Endodermal cell (in vitro differentiated cells): ENCODE data around the gene S100G. TPM values are rescaled to one million over a fixed set of nuclear protein-coding genes. Genes with fewer than 3 reads are reported as not detected.
"Not testable (repeated sequence)": the region's sequence is repeated elsewhere in the genome, so short reads cannot be mapped to it uniquely, and the experiment has no call there.

Experiments used
- DNase-seq: peaks from one replicate; pipeline ENCODE4 v3.0.0-alpha.2; 2017
- H3K27ac ChIP-seq: 2 replicates; pipeline ENCODE4 v1.5.1; 2013; ENCODE audit warnings: mild to moderate bottlenecking, low read depth, low read length, moderate library complexity
- H3K27me3 ChIP-seq: 2 replicates; pipeline ENCODE4 v1.6.1; 2013; ENCODE audit warnings: mild to moderate bottlenecking, low read length, moderate library complexity; ENCODE audit not compliant: insufficient read depth, control insufficient read depth, poor library complexity, severe bottlenecking
- H3K36me3 ChIP-seq: 2 replicates; pipeline ENCODE4 v1.7.0; 2013; ENCODE audit warnings: mild to moderate bottlenecking, low read length, moderate library complexity; ENCODE audit not compliant: control insufficient read depth, insufficient read depth
- H3K4me1 ChIP-seq: one replicate; pipeline ENCODE4 v1.7.0; 2013; ENCODE audit warnings: low read length; ENCODE audit not compliant: control insufficient read depth, insufficient read depth
- H3K4me3 ChIP-seq: 2 replicates; pipeline ENCODE4 v1.5.1; 2013; ENCODE audit warnings: mild to moderate bottlenecking, low read length, moderate library complexity
- H3K9ac ChIP-seq: 2 replicates; pipeline ENCODE4 v1.6.1; 2013; ENCODE audit warnings: mild to moderate bottlenecking, low read length, moderate library complexity; ENCODE audit not compliant: poor library complexity, severe bottlenecking; ENCODE audit errors: extremely low read depth
- H3K9me3 ChIP-seq: 2 replicates; pipeline ENCODE4 v1.6.1; 2013; ENCODE audit warnings: mild to moderate bottlenecking, low read length, moderate library complexity; ENCODE audit not compliant: control insufficient read depth
- H3K27ac Mint-ChIP-seq: 2 replicates; pipeline ENCODE4 v1.8.0; 2020; ENCODE audit warnings: mixed read lengths
- H3K27me3 Mint-ChIP-seq: 2 replicates; pipeline ENCODE4 v1.8.0; 2021; ENCODE audit warnings: mild to moderate bottlenecking, mixed read lengths; ENCODE audit not compliant: insufficient read depth
- H3K36me3 Mint-ChIP-seq: 2 replicates; pipeline ENCODE4 v1.8.0; 2020; ENCODE audit warnings: low read depth, mixed read lengths
- H3K4me1 Mint-ChIP-seq: 2 replicates; pipeline ENCODE4 v1.8.0; 2020; ENCODE audit warnings: mixed read lengths
- H3K4me3 Mint-ChIP-seq: 2 replicates; pipeline ENCODE4 v1.8.0; 2020; ENCODE audit warnings: mild to moderate bottlenecking, moderate library complexity, mixed read lengths
- H3K9me3 Mint-ChIP-seq: 2 replicates; pipeline ENCODE4 v1.8.0; 2020; ENCODE audit warnings: mild to moderate bottlenecking, mixed read lengths
- WGBS, 2 experiments: methylation state at CpG; one replicate each; pipeline versions ENCODE4 v1.1.5 to v1.1.7; 2013; ENCODE audit warnings: missing lambda C conversion rate in 2 of 2, mixed read lengths in 1 of 2; ENCODE audit not compliant: insufficient coverage in 1 of 2, insufficient read length in 1 of 2; 5-methylcytosine and 5-hydroxymethylcytosine counted together
- total RNA-seq, 2 donors: library from RNA; stranded (reverse); fragmentation: NEBNext Ultra II Directional in 1 of 2; extraction: Animal tissue kit (Norgen Biotek cat#: 25700) in 1 of 2; gene quantifications; 2 replicates in 1 of 2; 3 replicates in 1 of 2; pipeline ENCODE4 v1.2.1, GENCODE V29; 2021
- TF ChIP-seq, protein P1 (sequence below): fragments of 200-600 bp; sonication (generic); conservative IDR thresholded peaks from 2 replicates; pipeline ENCODE4 v1.5.0; 2021; ENCODE audit warnings: antibody characterized with exemption, mild to moderate bottlenecking

S100G gene
- total RNA-seq, 2 donors from 2014 or later: not detected

DNA sequence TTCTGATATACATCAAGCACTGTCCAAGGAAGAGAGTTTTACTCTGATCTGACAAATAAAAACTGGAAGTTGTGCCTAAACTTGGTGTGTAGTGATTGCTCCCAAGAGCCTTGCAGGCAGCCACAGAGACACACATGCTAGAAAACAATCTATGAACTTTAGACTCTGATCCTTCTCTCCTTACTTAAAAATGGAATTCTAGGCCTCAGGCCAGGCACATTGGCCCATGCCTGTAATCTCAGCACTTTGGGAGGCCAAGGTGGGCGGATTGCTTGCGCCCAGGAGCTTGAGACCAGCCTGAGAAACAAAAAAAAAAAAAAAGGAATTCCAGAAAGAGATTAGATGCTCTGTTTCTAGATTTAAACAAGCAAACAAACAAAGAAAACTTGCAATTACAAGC, 45.6 kb upstream of the S100G start:
- 86 to 100% methylated on average over 1 to 2 of the region's 2 CpGs for WGBS, 2 experiments
- no peaks in the 10 kb centered on the region for H3K27me3 Mint-ChIP-seq
- H3K27ac ChIP-seq: no peak overlapping the region
- peaks cover 6% of the 10 kb centered on the region for H3K36me3 ChIP-seq
- peaks cover 35% of the 10 kb centered on the region for H3K4me1 Mint-ChIP-seq
- peak overlapping the region; percentile 76 for H3K27ac Mint-ChIP-seq
- no peaks in the 10 kb centered on the region for H3K9me3 Mint-ChIP-seq
- no peaks in the 10 kb centered on the region for H3K9me3 ChIP-seq
- no peak overlapping the region for H3K4me3 Mint-ChIP-seq
- no peak overlapping the region for H3K9ac ChIP-seq
- TF ChIP-seq, protein P1, sequence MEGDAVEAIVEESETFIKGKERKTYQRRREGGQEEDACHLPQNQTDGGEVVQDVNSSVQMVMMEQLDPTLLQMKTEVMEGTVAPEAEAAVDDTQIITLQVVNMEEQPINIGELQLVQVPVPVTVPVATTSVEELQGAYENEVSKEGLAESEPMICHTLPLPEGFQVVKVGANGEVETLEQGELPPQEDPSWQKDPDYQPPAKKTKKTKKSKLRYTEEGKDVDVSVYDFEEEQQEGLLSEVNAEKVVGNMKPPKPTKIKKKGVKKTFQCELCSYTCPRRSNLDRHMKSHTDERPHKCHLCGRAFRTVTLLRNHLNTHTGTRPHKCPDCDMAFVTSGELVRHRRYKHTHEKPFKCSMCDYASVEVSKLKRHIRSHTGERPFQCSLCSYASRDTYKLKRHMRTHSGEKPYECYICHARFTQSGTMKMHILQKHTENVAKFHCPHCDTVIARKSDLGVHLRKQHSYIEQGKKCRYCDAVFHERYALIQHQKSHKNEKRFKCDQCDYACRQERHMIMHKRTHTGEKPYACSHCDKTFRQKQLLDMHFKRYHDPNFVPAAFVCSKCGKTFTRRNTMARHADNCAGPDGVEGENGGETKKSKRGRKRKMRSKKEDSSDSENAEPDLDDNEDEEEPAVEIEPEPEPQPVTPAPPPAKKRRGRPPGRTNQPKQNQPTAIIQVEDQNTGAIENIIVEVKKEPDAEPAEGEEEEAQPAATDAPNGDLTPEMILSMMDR: no peak
- peaks cover 6% of the 10 kb centered on the region for H3K4me1 ChIP-seq
- DNase-seq: no peak
- peaks cover 63% of the 10 kb centered on the region for H3K36me3 Mint-ChIP-seq
- no peaks in the 10 kb centered on the region for H3K27me3 ChIP-seq
- H3K4me3 ChIP-seq: no peak overlapping the region

DNA sequence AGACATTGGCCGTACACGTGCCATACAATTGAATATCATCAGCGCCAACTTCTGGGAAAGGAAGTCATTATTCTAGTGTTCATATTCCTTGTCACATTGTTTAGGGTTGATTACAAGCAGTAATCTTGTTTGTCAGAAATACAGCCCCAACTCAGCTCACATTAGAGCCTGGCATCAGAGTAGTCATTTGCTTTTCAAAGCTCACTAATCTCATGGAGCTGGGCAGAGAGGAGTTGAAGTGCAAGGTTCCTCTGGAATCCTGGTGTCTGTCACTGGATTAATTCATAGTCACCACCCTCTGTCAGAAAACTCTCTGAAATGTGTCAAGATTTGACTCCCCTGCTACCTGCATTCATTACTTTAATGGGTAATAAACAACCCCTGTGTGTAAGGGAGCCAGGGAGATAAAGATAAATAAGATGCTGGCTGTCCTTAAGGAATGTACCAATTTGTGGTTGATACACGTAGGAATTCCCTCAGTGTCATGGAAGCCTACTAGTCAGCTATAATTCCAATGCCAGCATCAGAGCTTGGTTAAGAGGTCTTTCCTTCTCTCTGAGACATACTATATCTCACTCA, 43.7 kb upstream of the S100G start:
- H3K36me3 Mint-ChIP-seq: peaks cover 61% of the 10 kb centered on the region
- peak overlapping the region; percentile 70 for H3K27ac Mint-ChIP-seq
- H3K4me1 ChIP-seq: peaks cover 6% of the 10 kb centered on the region

GRCh38 chrX:16610121-16610621, 39.8 kb upstream of the S100G start:
- Histone ChIP-seq H3K9me3 (no peaks in the 10 kb centered on the region), H3K9ac (no peak overlapping the region), H3K4me1 (peaks cover 6% of the 10 kb centered on the region), H3K4me3 (no peak overlapping the region), H3K27me3 (no peaks in the 10 kb centered on the region), H3K36me3 (peaks cover 6% of the 10 kb centered on the region), H3K27ac (no peak overlapping the region)
- H3K4me3 Mint-ChIP-seq: no peak overlapping the region
- TF ChIP-seq, protein P1: no peak
- H3K36me3 Mint-ChIP-seq: peaks cover 66% of the 10 kb centered on the region
- H3K9me3 Mint-ChIP-seq: no peaks in the 10 kb centered on the region
- H3K4me1 Mint-ChIP-seq: peaks cover 16% of the 10 kb centered on the region
- DNase-seq: no peak
- WGBS, 2 experiments: 94% methylated on average over 1 of the region's 1 CpG; no CpG with 5 or more reads in 1 of the 2 experiments
- H3K27ac Mint-ChIP-seq: no peak overlapping the region
- H3K27me3 Mint-ChIP-seq: no peaks in the 10 kb centered on the region

More for the DNA sequence above, 43.7 kb upstream of the S100G start:
- TF ChIP-seq, protein P1: no peak
- Histone ChIP-seq H3K27me3 (no peaks in the 10 kb centered on the region), H3K36me3 (peaks cover 12% of the 10 kb centered on the region), H3K9ac (no peak overlapping the region), H3K27ac (no peak overlapping the region), H3K4me3 (no peak overlapping the region), H3K9me3 (no peaks in the 10 kb centered on the region)
- no peak for DNase-seq
- no peak overlapping the region for H3K4me3 Mint-ChIP-seq
- H3K27me3 Mint-ChIP-seq: no peaks in the 10 kb centered on the region
- H3K4me1 Mint-ChIP-seq: peaks cover 33% of the 10 kb centered on the region
- WGBS, 2 experiments: 67 to 93% methylated on average over 1 to 4 of the region's 4 CpGs
- H3K9me3 Mint-ChIP-seq: no peaks in the 10 kb centered on the region

GRCh38 chrX:16610654-16611053, 39.3 kb upstream of the S100G start:
- not testable (repeated sequence) for H3K27ac ChIP-seq, H3K9me3 ChIP-seq, H3K27me3 Mint-ChIP-seq, H3K27ac Mint-ChIP-seq, H3K27me3 ChIP-seq, H3K9me3 Mint-ChIP-seq, DNase-seq, H3K36me3 ChIP-seq, H3K4me3 ChIP-seq, H3K4me1 ChIP-seq, H3K4me3 Mint-ChIP-seq, H3K9ac ChIP-seq
- 94 to 100% methylated on average over 2 to 3 of the region's 3 CpGs for WGBS, 2 experiments
- Mint-ChIP-seq H3K4me1 (peaks cover 15% of the 10 kb centered on the region), H3K36me3 (peaks cover 70% of the 10 kb centered on the region)
